GM23248 (cell line): ENCODE data around the gene TBC1D2B.

Source experiments
- EZH2 ChIP-seq: fragments of 200-600 bp; sonication (generic); IDR thresholded peaks from 2 replicates; pipeline ENCODE4 v1.6.1; 2018; ENCODE audit warnings: antibody characterized with exemption, mild to moderate bottlenecking; ENCODE audit not compliant: insufficient read depth, poor library complexity, severe bottlenecking
- EZH2phosphoT487 ChIP-seq: fragments of 200-600 bp; sonication (generic); IDR thresholded peaks from 2 replicates; pipeline ENCODE4 v1.6.1; 2018; ENCODE audit warnings: antibody characterized with exemption, moderate library complexity, mild to moderate bottlenecking, low read depth; ENCODE audit not compliant: insufficient read depth

GRCh38 chr15:78020007-78020406 is 57.5 kb downstream of the TBC1D2B start:
- TF ChIP-seq EZH2phosphoT487 (no peak), EZH2 (no peak)
